GM12801 (cell line): ENCODE results near the gene RYR2.

ENCODE experiments used
- TF ChIP-seq, protein P1 (sequence below): IDR thresholded peaks from one replicate; pipeline ENCODE4 v1.5.1; 2011; ENCODE audit warnings: control low read depth; ENCODE audit not compliant: insufficient read length; ENCODE audit errors: extremely low read depth

RYR2 gene

GRCh38 chr1:237841485-237841884 lies 799.5 kb downstream of the RYR2 start:
- TF ChIP-seq, protein P1, sequence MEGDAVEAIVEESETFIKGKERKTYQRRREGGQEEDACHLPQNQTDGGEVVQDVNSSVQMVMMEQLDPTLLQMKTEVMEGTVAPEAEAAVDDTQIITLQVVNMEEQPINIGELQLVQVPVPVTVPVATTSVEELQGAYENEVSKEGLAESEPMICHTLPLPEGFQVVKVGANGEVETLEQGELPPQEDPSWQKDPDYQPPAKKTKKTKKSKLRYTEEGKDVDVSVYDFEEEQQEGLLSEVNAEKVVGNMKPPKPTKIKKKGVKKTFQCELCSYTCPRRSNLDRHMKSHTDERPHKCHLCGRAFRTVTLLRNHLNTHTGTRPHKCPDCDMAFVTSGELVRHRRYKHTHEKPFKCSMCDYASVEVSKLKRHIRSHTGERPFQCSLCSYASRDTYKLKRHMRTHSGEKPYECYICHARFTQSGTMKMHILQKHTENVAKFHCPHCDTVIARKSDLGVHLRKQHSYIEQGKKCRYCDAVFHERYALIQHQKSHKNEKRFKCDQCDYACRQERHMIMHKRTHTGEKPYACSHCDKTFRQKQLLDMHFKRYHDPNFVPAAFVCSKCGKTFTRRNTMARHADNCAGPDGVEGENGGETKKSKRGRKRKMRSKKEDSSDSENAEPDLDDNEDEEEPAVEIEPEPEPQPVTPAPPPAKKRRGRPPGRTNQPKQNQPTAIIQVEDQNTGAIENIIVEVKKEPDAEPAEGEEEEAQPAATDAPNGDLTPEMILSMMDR: no peak

GRCh38 chr1:237851210-237851845 lies 809.3 kb downstream of the RYR2 start:
- TF ChIP-seq, protein P1: no peak

DNA sequence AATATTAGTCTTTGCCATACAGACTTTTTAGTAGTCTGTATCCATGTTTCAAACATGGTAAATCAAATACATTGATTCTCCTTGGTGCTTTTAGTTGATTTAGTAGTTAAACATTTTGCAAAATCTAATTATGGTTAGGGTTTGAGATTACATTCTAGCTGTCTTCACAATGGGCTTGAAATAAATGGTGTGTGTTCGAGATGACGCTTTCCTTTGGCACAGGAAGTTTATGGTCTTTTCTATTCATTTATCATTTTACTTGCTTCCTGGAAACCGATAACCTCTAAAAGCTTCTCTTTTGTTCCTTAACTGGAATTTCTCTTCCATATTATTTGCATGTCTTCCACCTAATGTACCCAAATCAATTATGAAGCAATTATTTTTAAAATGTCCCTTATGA lies 810.4 kb downstream of the RYR2 start:
- TF ChIP-seq, protein P1: no peak

DNA sequence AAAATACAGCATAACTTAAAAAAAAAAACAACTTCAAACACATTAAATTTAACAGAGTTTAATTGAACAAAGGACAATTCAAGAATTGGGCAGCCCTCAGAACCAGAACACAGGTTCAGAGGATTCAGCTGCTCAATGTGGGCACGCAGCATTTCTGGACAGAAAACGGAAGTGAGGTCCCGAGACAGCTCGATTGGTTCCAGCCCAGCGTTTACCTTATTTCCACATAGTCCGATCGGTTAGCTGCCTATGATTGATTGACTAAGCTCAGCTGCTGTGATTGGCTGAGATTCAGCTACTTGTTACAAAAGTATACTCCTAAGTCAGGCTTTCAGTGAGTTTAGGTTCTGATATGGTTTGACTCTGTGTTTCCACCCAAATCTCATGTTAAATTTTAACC lies 815.5 kb downstream of the RYR2 start:
- TF ChIP-seq, protein P1: no peak

DNA sequence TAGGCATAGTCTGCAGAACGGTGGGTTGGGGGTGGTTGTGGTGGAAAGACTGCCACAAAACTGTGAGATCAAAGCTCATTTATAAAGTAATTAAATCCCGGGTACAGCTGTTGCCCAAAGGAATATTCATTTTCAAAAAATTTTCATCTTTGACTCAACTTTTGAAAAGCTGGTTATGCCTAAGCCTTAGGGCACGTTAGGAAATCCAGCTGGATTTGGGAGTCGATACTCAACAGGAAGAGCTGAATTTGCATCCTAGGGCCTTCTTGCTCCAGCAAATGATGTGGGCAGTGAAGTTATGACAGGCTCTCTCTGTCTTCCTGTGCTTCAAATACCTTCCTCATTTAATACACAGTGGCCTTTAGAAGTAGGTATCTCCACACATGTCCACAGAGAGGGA lies 817.0 kb downstream of the RYR2 start:
- TF ChIP-seq, protein P1: no peak

DNA sequence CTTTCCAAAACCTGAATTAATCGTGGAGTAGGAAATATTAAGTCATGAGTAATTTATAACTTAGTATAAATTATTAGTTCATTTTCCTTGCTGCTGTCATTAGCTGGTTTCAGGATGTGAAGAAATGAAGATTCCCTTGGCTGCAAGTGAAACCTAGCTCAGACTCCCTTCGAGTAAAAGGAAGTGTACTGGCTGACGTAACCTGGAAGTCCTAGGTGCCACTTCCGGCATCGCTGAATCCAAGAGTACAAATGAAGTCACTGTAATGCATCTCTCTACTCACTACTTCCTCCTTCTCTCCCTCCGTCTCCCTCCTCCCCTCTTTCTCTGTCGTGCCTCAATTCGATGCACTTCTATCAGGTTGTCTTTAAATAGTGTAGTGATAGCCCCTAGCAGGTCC lies 820.0 kb downstream of the RYR2 start:
- TF ChIP-seq, protein P1: no peak

- TF ChIP-seq, protein P1: no peak
Measured at GRCh38 chr1:237863234-237863633, 821.2 kb downstream of the RYR2 start.
